Vagina (tissue), 2 donors: ENCODE measurements around the gene LST1.

Source experiments
- CTCF ChIP-seq, 3 experiments: fragments of 450-650 bp in 2 of 3; fragments of 200-600 bp in 1 of 3; sonication (generic) in 1 of 3; IDR thresholded peaks; one replicate each; pipeline ENCODE4 v1.5.1; 2017 to 2019; ENCODE audit warnings: antibody characterized with exemption in 3 of 3, mild to moderate bottlenecking in 2 of 3, moderate library complexity in 2 of 3
- POLR2A ChIP-seq, 2 donors: fragments of 450-650 bp; IDR thresholded peaks; one replicate each; pipeline ENCODE4 v1.6.1; 2017; ENCODE audit warnings: antibody characterized with exemption in 2 of 2, mild to moderate bottlenecking in 2 of 2, moderate library complexity in 2 of 2
- POLR2AphosphoS5 ChIP-seq, 2 donors: sonication (generic); formaldehyde crosslinking; IDR thresholded peaks; one replicate each; pipeline ENCODE4 v1.9.0; 2017; ENCODE audit warnings: antibody characterized with exemption in 2 of 2, mild to moderate bottlenecking in 2 of 2, low read depth in 1 of 2; ENCODE audit not compliant: insufficient read depth in 1 of 2

DNA sequence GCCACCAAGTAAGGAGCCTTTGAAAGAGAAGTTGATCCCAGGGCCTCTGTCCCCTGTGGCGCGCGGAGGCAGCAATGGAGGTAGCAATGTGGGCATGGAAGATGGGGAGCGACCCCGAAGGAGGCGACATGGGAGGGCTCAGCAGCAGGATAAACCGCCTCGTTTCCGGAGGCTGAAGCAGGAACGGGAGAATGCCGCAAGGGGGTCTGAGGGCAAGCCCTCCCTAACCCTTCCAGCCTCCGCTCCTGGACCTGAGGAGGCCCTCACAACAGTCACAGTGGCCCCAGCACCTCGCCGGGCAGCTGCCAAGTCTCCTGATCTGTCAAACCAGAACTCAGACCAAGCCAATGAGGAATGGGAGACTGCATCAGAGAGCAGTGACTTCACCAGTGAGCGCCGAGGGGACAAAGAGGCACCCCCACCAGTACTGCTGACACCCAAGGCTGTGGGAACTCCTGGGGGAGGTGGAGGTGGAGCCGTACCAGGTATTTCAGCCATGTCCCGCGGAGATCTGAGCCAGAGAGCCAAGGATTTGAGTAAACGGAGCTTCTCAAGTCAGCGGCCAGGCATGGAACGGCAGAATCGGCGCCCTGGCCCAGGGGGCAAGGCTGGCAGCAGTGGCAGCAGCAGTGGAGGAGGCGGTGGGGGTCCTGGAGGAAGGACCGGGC is 46.3 kb downstream of the LST1 start:
- TF ChIP-seq CTCF (IDR thresholded peaks at IDR 0.05), result no peak
- no peak for TF ChIP-seq POLR2A (IDR thresholded peaks at IDR 0.05)
- TF ChIP-seq POLR2AphosphoS5 (IDR thresholded peaks at IDR 0.05; ENCODE audit: insufficient read depth in 1 of 2, low read depth in 1 of 2), result peak in 1 of 2 donors; percentile 16
